NK-92 treated with Interleukin-12 subunit alpha and Interleukin-12 subunit beta, amount 100 ng/mL, for 24 hours (cell line): ENCODE measurements around the gene UTS2B.

Source experiments
- DNase-seq: peaks from one replicate; lab custom pipeline; 2025; lab: John Stamatoyannopoulos, UW

The UTS2B gene

GRCh38 chr3:191238321-191238817 is 92.0 kb downstream of the UTS2B start:
- no peak for DNase-seq

GRCh38 chr3:191237047-191237882 is 93.1 kb downstream of the UTS2B start:
- DNase-seq = no peak

GRCh38 chr3:191236646-191237045 is 93.7 kb downstream of the UTS2B start:
- no peak for DNase-seq

- DNase-seq = no peak
Measured at GRCh38 chr3:191235331-191236314, 94.7 kb downstream of the UTS2B start.

- no peak for DNase-seq
Measured at GRCh38 chr3:191234216-191234615, 96.1 kb downstream of the UTS2B start.

GRCh38 chr3:191227541-191227940 is 102.8 kb downstream of the UTS2B start:
- DNase-seq = no peak

- no peak for DNase-seq
Measured at GRCh38 chr3:191221638-191222037, 108.7 kb downstream of the UTS2B start.

GRCh38 chr3:191220908-191221307 is 109.4 kb downstream of the UTS2B start:
- no peak for DNase-seq

- no peak for DNase-seq
Measured at GRCh38 chr3:191217301-191217700, 113.0 kb downstream of the UTS2B start.
